HCEC 1CT (cell line): Measurements from ENCODE around the gene CD101.
"Not testable (repeated sequence)": the region's sequence is repeated elsewhere in the genome, so short reads cannot be mapped to it uniquely, and the experiment has no call there.

ENCODE experiments used
- DNase-seq: peaks from one replicate; pipeline ENCODE4 v3.0.0-alpha.2; 2017

Gene CD101

GRCh38 chr1:117001254-117001927, at the start of gene CD101:
CD101 (plus strand) TSS chr1:117001760; CDS start chr1:117001818, 58 bp downstream.
- no peak for DNase-seq

- DNase-seq = no peak
Measured at GRCh38 chr1:116952738-116953275, 48.8 kb upstream of the CD101 start.

- no peak for DNase-seq
Measured at GRCh38 chr1:116954440-116954839, 47.1 kb upstream of the CD101 start.

GRCh38 chr1:116956378-116956777, 45.2 kb upstream of the CD101 start:
- no peak for DNase-seq

- DNase-seq = no peak
Measured at GRCh38 chr1:116957646-116958045, 43.9 kb upstream of the CD101 start.

- DNase-seq = no peak
Measured at GRCh38 chr1:116958110-116958509, 43.5 kb upstream of the CD101 start.

GRCh38 chr1:116958977-116959376, 42.6 kb upstream of the CD101 start:
- DNase-seq = no peak

GRCh38 chr1:116961606-116962005, 40.0 kb upstream of the CD101 start:
- no peak for DNase-seq

- DNase-seq = no peak
Measured at GRCh38 chr1:116962987-116963639, 38.4 kb upstream of the CD101 start.

GRCh38 chr1:116966791-116967190, 34.8 kb upstream of the CD101 start:
- no peak for DNase-seq

GRCh38 chr1:116968724-116969123, 32.8 kb upstream of the CD101 start:
- no peak for DNase-seq

GRCh38 chr1:116971258-116971860, 30.2 kb upstream of the CD101 start:
- DNase-seq = no peak

GRCh38 chr1:116971965-116972673, 29.4 kb upstream of the CD101 start:
- no peak for DNase-seq

GRCh38 chr1:116972674-116973030, 28.9 kb upstream of the CD101 start:
- no peak for DNase-seq

- DNase-seq = not testable (repeated sequence)
Measured at GRCh38 chr1:116980309-116980708, 21.3 kb upstream of the CD101 start.

- DNase-seq = no peak
Measured at GRCh38 chr1:116981521-116982037, 20.0 kb upstream of the CD101 start.

GRCh38 chr1:116982319-116983004, 19.1 kb upstream of the CD101 start:
- no peak for DNase-seq

GRCh38 chr1:116983112-116983511, 18.4 kb upstream of the CD101 start:
- DNase-seq = no peak

- no peak for DNase-seq
Measured at GRCh38 chr1:116983678-116984077, 17.9 kb upstream of the CD101 start.

GRCh38 chr1:116984406-116985160, 17.0 kb upstream of the CD101 start:
- no peak for DNase-seq

- DNase-seq = no peak
Measured at GRCh38 chr1:116986421-116987255, 14.9 kb upstream of the CD101 start.
